AG04449 (cell line): ENCODE data around the gene RBM44.

Experiments used
- CTCF ChIA-PET: fragments of 350-600 bp; formaldehyde crosslinking; extraction: SDS; loops from one replicate; lab custom pipeline; 2021; ENCODE audit warnings: antibody characterized with exemption; lab: Yijun Ruan, JAX
- POLR2A ChIA-PET: fragments of 400-600, 350-600 bp; formaldehyde crosslinking; extraction: SDS; loops from one replicate; lab custom pipeline; 2020; ENCODE audit warnings: antibody characterized with exemption, inconsistent platforms; lab: Yijun Ruan, JAX
- DNase-seq: peaks from one replicate; pipeline ENCODE4 v3.0.0-alpha.2; 2010; ENCODE audit warnings: low read depth, low spot score
- H3K4me3 ChIP-seq: 2 replicates; pipeline ENCODE4 v1.5.1; 2011; ENCODE audit warnings: low read depth, mild to moderate bottlenecking, control low read depth, low read length
- CTCF ChIP-seq: IDR thresholded peaks from one replicate; pipeline ENCODE4 v1.5.1; 2011; ENCODE audit warnings: mild to moderate bottlenecking, moderate library complexity, low read length, control low read depth, inconsistent platforms; ENCODE audit not compliant: insufficient read depth; ENCODE audit errors: missing control alignments

The RBM44 gene

GRCh38 chr2:237857791-237858190 is 59.2 kb downstream of the RBM44 start:
- POLR2A ChIA-PET: interaction anchor here (0.5 kb wide), 1 partner anchor 165 kb away, joined by 3 read pairs; no protein-coding TSS in a partner anchor
- no peak for TF ChIP-seq CTCF
- H3K4me3 ChIP-seq: no peak overlapping the region
- DNase-seq: no peak
- CTCF ChIA-PET: interaction anchor here (0.7 to 6.9 kb wide), 23 partner anchors 9 to 426 kb away, joined by 3 to 166 read pairs (median 4); no protein-coding TSS in a partner anchor

DNA sequence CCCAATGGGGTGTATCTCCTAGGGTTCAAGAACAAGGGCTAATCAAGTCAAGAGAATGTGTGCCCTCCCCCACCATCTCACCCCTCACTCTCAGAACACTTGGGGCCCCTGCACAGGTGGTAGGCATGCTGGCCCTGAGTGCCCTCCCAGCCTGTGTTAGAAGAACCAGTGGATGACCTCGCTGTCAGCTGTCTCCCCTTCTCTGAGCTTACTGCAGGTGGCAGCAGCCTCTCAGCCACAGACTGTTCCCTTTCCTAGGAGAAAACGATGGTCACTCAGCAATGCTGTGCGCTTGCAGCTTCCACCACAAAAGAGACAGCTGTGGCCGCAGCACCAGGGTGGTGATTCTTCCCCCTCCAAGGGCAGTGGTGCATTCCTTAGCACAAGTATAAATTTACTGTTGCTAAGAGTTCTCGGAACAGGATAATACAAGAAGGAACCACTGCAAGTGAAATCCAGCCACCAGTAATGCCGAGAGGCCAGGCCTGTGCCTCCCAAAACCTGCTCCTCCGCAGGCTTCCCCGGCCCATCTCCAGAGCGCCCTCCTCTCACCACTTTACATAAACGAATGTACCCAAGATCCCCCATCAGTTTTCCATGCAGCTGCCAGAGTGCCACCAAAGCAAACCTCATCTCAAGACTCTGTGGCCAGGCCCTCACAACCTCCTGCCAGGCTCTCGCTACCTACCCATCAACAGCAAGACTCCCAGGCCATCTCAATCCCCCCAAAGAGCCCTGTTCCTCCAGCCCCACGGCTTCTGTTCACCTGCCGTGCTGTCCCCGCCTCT is 59.9 kb downstream of the RBM44 start:
- ChIA-PET POLR2A (no interaction called here), CTCF (interaction anchor here (0.7 to 6.9 kb wide), 24 partner anchors 8 to 427 kb away, joined by 3 to 166 read pairs (median 4); no protein-coding TSS in a partner anchor)
- DNase-seq: peak; percentile 33
- H3K4me3 ChIP-seq: no peak overlapping the region; the same call in 1 of the 2 replicates
- peak; percentile 94 for TF ChIP-seq CTCF

DNA sequence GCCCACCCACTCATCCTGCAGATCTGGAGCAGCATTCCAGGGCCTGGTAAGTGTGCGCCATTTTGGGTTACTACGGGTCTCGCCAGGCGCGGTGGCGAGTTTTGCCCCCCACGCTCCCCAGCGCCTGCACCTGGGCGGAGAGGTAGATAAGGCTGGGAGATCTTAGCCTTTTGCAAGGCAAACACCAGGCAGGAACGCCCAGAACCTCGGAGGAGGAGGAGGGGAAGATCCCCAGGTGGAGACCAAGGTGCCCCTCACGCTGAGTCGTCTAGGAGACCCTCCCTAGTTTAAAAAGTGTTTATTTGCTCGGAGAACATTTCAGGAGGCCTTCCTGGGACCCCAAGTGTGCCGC is 60.5 kb downstream of the RBM44 start:
- ChIA-PET CTCF (interaction anchor here (0.7 to 6.9 kb wide), 20 partner anchors 10 to 427 kb away, joined by 3 to 166 read pairs (median 4); no protein-coding TSS in a partner anchor), POLR2A (no interaction called here)
- no peak for DNase-seq
- H3K4me3 ChIP-seq: peak overlapping the region; percentile 50
- no peak for TF ChIP-seq CTCF

GRCh38 chr2:237859533-237860272 is 61.1 kb downstream of the RBM44 start, which contains the start of gene RAMP1:
Gene RAMP1 (plus strand): TSS chr2:237859623. CDS start chr2:237859676, 53 bp downstream.
- no peak for TF ChIP-seq CTCF
- ChIA-PET CTCF (interaction anchor here (6.9 kb wide), 1 partner anchor 403 kb away, joined by 166 read pairs; no protein-coding TSS in a partner anchor), POLR2A (interaction anchor here (0.6 kb wide), 1 partner anchor 188 kb away, joined by 3 read pairs; no protein-coding TSS in a partner anchor)
- H3K4me3 ChIP-seq: peak within 1 kb of the TSS; percentile 50
- DNase-seq: no peak

DNA sequence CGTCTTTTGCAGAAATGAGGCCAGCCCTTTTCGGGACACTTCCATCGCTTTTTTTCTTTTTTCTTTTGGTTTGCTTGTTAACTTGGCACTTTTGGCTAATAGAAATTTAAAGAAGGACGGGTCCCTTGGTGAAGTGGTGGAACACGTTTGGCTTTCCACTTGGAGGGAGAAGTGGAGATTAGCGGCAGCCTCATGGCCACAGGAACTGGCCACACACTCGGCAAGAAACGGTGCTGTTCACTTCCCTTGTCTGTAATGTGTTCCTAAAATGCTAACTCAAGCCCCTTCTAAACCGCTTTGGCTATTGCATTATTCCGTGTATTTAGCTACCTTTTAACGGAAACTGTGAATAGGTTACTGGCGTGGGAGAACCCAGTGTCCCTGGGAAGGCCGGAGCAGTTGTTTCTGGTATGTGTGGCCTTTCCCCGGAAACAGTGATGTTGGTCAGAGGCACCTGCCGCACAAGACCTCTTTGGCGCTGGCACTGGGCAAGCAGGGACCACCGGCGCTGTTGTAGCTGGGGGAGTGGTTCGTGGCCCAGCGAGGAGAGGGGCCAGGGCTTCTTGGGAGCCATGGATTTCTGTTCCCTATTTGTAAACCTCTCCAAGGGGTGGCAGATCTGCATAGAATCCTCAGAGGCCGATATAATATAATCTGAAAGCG is 61.8 kb downstream of the RBM44 start:
- ChIA-PET POLR2A (interaction anchor here (0.6 kb wide), 1 partner anchor 189 kb away, joined by 3 read pairs; no protein-coding TSS in a partner anchor), CTCF (interaction anchor here (0.7 to 6.9 kb wide), 4 partner anchors 63 to 413 kb away, joined by 3 to 166 read pairs (median 4); no protein-coding TSS in a partner anchor)
- no peak for DNase-seq
- H3K4me3 ChIP-seq: peak overlapping the region; percentile 50
- TF ChIP-seq CTCF: no peak
